ENCODE results near the gene GOLGA6A.

Gene GOLGA6A

DNA sequence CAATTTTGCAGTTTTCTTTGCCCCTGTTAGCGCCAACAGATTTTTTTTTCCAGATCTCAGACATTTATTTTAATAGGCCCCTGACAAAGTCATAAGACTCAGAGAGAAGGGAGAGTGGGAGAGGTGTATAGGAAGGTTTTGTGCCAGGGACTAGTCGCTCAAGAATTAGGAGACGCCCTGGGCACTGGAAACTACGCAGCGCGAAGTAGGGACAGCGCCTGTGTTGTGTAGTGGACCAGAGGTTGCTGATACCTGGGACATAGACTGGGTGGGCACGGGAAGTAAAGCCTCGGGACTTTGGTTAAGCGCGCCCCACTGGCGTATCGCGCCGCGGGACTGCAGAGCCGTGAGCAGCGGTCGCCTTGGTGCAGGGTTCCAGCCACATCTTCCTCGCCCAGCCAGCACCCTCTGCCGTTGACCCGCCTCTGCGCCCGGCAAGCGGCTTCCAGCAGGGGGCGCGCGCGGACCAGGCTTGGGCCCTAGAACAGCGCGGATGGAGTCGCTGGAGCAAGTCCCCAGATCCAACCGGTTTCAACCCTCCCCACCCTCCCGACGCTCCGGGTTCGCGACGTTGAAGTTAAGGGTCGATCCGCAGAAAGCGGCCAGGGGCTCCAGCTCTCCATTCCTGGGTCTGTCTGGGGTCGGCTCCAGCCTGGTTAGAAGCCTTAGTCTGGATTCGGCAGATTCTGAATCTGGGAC, 45.1 kb upstream of the GOLGA6A start (continued):
- no peak for TF ChIP-seq ZNF148 (tag by site-specific recombination; IDR thresholded peaks at IDR 0.05; ENCODE audit: borderline replicate concordance)
- TF ChIP-seq SP2 (tag by site-specific recombination; IDR thresholded peaks at IDR 0.05): peak; percentile 27; the same call in 1 of the 2 replicates
- TF ChIP-seq ZNF140 (tag by site-specific recombination; IDR thresholded peaks at IDR 0.05): no peak
- no peak for TF ChIP-seq ZNF585B (tag by site-specific recombination; IDR thresholded peaks at IDR 0.05)
- 0 out of 2 replicates have a peak, but pooled peaks have one; percentile 21 for TF ChIP-seq KLF10 (tag by site-specific recombination; IDR thresholded peaks at IDR 0.05)
- TF ChIP-seq ZBTB7A (tag by site-specific recombination; IDR thresholded peaks at IDR 0.05; ENCODE audit: low read depth): no peak; the same call in 1 of the 2 replicates
- TF ChIP-seq, protein P1, sequence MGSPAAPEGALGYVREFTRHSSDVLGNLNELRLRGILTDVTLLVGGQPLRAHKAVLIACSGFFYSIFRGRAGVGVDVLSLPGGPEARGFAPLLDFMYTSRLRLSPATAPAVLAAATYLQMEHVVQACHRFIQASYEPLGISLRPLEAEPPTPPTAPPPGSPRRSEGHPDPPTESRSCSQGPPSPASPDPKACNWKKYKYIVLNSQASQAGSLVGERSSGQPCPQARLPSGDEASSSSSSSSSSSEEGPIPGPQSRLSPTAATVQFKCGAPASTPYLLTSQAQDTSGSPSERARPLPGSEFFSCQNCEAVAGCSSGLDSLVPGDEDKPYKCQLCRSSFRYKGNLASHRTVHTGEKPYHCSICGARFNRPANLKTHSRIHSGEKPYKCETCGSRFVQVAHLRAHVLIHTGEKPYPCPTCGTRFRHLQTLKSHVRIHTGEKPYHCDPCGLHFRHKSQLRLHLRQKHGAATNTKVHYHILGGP (tag by site-specific recombination; IDR thresholded peaks at IDR 0.05): no peak
- TF ChIP-seq PRDM10 (tag by site-specific recombination; IDR thresholded peaks at IDR 0.05): no peak; the same call in 1 of the 2 replicates
- no peak for TF ChIP-seq ZNF837 (tag by site-specific recombination; IDR thresholded peaks at IDR 0.05)
- peak; percentile 80 for TF ChIP-seq KLF8 (tag by site-specific recombination; IDR thresholded peaks at IDR 0.05)
- TF ChIP-seq SALL2 (tag by site-specific recombination; IDR thresholded peaks at IDR 0.05; ENCODE audit: borderline replicate concordance): no peak
- no peak; the same call in 1 of the 2 replicates for TF ChIP-seq ZNF518A (tag by site-specific recombination; conservative IDR thresholded peaks at IDR 0.05; ENCODE audit: low read depth)
- no peak for TF ChIP-seq FEZF1 (tag by site-specific recombination; IDR thresholded peaks at IDR 0.05)
- TF ChIP-seq YY2 (tag by site-specific recombination; IDR thresholded peaks at IDR 0.05): no peak
- TF ChIP-seq, protein P2, sequence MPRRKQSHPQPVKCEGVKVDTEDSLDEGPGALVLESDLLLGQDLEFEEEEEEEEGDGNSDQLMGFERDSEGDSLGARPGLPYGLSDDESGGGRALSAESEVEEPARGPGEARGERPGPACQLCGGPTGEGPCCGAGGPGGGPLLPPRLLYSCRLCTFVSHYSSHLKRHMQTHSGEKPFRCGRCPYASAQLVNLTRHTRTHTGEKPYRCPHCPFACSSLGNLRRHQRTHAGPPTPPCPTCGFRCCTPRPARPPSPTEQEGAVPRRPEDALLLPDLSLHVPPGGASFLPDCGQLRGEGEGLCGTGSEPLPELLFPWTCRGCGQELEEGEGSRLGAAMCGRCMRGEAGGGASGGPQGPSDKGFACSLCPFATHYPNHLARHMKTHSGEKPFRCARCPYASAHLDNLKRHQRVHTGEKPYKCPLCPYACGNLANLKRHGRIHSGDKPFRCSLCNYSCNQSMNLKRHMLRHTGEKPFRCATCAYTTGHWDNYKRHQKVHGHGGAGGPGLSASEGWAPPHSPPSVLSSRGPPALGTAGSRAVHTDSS (tag by site-specific recombination; IDR thresholded peaks at IDR 0.05): no peak
- no peak for TF ChIP-seq ZNF112 (tag by site-specific recombination; IDR thresholded peaks at IDR 0.05)
- TF ChIP-seq, protein P3, sequence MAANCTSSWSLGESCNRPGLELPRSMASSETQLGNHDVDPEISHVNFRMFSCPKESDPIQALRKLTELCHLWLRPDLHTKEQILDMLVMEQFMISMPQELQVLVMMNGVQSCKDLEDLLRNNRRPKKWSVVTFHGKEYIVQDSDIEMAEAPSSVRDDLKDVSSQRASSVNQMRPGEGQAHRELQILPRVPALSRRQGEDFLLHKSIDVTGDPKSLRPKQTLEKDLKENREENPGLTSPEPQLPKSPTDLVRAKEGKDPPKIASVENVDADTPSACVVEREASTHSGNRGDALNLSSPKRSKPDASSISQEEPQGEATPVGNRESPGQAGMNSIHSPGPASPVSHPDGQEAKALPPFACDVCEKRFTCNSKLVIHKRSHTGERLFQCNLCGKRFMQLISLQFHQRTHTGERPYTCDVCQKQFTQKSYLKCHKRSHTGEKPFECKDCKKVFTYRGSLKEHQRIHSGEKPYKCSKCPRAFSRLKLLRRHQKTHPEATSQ (tag by site-specific recombination; IDR thresholded peaks at IDR 0.05): no peak
- no peak for TF ChIP-seq ZNF785 (tag by site-specific recombination; IDR thresholded peaks at IDR 0.05)
- TF ChIP-seq ZNF394 (tag by site-specific recombination; IDR thresholded peaks at IDR 0.05; ENCODE audit: borderline replicate concordance): peak; percentile 75; the same call in 1 of the 2 replicates
- TF ChIP-seq ZNF610 (tag by site-specific recombination; IDR thresholded peaks at IDR 0.05; ENCODE audit: borderline replicate concordance): no peak

All from HEK293 (cell line).